Sigmoid colon (tissue), 7 donors: ENCODE data around the gene HSD17B10. TPM values are rescaled to one million over a fixed set of nuclear protein-coding genes. Genes with fewer than 3 reads are reported as not detected.

Experiments used
- DNase-seq: peaks from one replicate; pipeline ENCODE4 v3.0.0-alpha.2; 2019
- H3K27ac ChIP-seq, 4 donors: fragments of 200-600 bp; sonication (generic); one replicate each; pipeline ENCODE4 v1.5.1; 2016 to 2019; ENCODE audit warnings: mild to moderate bottlenecking in 1 of 4
- H3K27me3 ChIP-seq, 3 donors: fragments of 200-600 bp; sonication (generic); one replicate each; pipeline ENCODE4 v1.5.1; 2019; ENCODE audit warnings: mild to moderate bottlenecking in 1 of 3
- H3K36me3 ChIP-seq, 4 donors: fragments of 200-600 bp; sonication (generic); one replicate each; pipeline ENCODE4 v1.5.1; 2016 to 2019
- H3K4me1 ChIP-seq, 4 donors: fragments of 200-600 bp; sonication (generic); one replicate each; pipeline ENCODE4 v1.5.1; 2017 to 2019
- H3K4me3 ChIP-seq, 4 donors: fragments of 200-600 bp; sonication (generic); one replicate each; pipeline ENCODE4 v1.5.1; 2017 to 2019; ENCODE audit warnings: mild to moderate bottlenecking in 2 of 4, moderate library complexity in 1 of 4
- H3K9me3 ChIP-seq, 4 donors: fragments of 200-600 bp in 3 of 4; sonication (generic) in 3 of 4; one replicate each; pipeline versions ENCODE4 v1.5.1 to v1.6.1; 2013 to 2019
- CTCF ChIP-seq, 4 experiments: fragments of 450-650 bp in 3 of 4; fragments of 200-600 bp in 1 of 4; IDR thresholded peaks; one replicate each; pipeline ENCODE4 v1.5.1; 2016 to 2019; ENCODE audit warnings: antibody characterized with exemption in 4 of 4, mild to moderate bottlenecking in 3 of 4, moderate library complexity in 2 of 4
- EP300 ChIP-seq, 4 donors: sonication (generic); formaldehyde crosslinking; IDR thresholded peaks; one replicate each; pipeline ENCODE4 v1.6.1; 2017; ENCODE audit warnings: antibody characterized with exemption in 4 of 4
- POLR2A ChIP-seq, 2 donors: fragments of 450-650 bp; IDR thresholded peaks; one replicate each; pipeline ENCODE4 v1.6.1; 2016; ENCODE audit warnings: antibody characterized with exemption in 2 of 2, mild to moderate bottlenecking in 2 of 2, moderate library complexity in 2 of 2
- POLR2AphosphoS5 ChIP-seq, 4 donors: sonication (generic); formaldehyde crosslinking; IDR thresholded peaks; one replicate each; pipeline ENCODE4 v1.6.1; 2017; ENCODE audit warnings: antibody characterized with exemption in 4 of 4
- WGBS, 2 donors: extraction: QIAGEN DNeasy Blood & Tissue Kit; methylation state at CpG; one replicate each; pipeline ENCODE4 v1.1.7; 2013; 5-methylcytosine and 5-hydroxymethylcytosine counted together
- intact Hi-C: fragments of 100-400 bp; cut with DNase I; formaldehyde crosslinking; loops from one replicate; pipeline ENCODE4 v1.15.1; 2023
- polyA plus RNA-seq, 3 donors: library from polyadenylated mRNA; stranded (reverse); fragments of 200-250 nt; gene quantifications; one replicate each; pipeline ENCODE4 v1.2.3, GENCODE V29; 2013
- small RNA-seq, 3 donors: library from RNA; depleted of rRNA; stranded (forward); fragments of <200 nt; gene quantifications; one replicate each; pipeline ENCODE3, GENCODE V24; 2016
- total RNA-seq, 4 donors: library from RNA; depleted of rRNA; stranded (reverse); fragments of >200 nt; gene quantifications; one replicate each; pipeline ENCODE4 v1.1.0, GENCODE V29; 2016
- donor health status: healthy with polysubstance abuse.
- donor health status: Bipolar disorder and iron deficiency.
- donor health status: healthy.

HSD17B10 gene
- total and polyA plus RNA-seq, 7 donors: 44.6 to 102 (median 67.4) TPM

- 94 to 97% methylated on average over 2 of the region's 2 CpGs for WGBS, 2 donors
- peaks cover 0 to 32% (median 3%) of the 10 kb centered on the region in 4 donors for H3K36me3 ChIP-seq
These were observed 38.4 kb downstream of the HSD17B10 start for GRCh38 chrX:53395605-53396298.

GRCh38 chrX:53383376-53384076 lies 50.6 kb downstream of the HSD17B10 start:
- WGBS, 2 donors: 96 to 97% methylated on average over 4 of the region's 4 CpGs

More at GRCh38 chrX:53395605-53396298, 38.4 kb downstream of the HSD17B10 start:
- no peak for TF ChIP-seq CTCF (IDR thresholded peaks at IDR 0.05)
- no peak for TF ChIP-seq POLR2AphosphoS5 (IDR thresholded peaks at IDR 0.05)
- no peak for TF ChIP-seq EP300 (IDR thresholded peaks at IDR 0.05)
- TF ChIP-seq POLR2A (IDR thresholded peaks at IDR 0.05): no peak
- Histone ChIP-seq H3K4me1 (no peaks in the 10 kb centered on the region), H3K27me3 (no peaks in the 10 kb centered on the region), H3K4me3 (no peak overlapping the region), H3K9me3 (no peaks in the 10 kb centered on the region), H3K27ac (no peak overlapping the region)
- no peak for DNase-seq
- intact Hi-C loops: no loop called here

More at GRCh38 chrX:53383376-53384076, 50.6 kb downstream of the HSD17B10 start:
- peaks cover 14 to 56% (median 27%) of the 10 kb centered on the region in 4 donors for H3K36me3 ChIP-seq
- intact Hi-C loops: no loop called here
- no peak overlapping the region for H3K27ac ChIP-seq
- no peak overlapping the region for H3K4me3 ChIP-seq
- no peaks in the 10 kb centered on the region for H3K27me3 ChIP-seq
- no peaks in the 10 kb centered on the region for H3K4me1 ChIP-seq
- TF ChIP-seq EP300 (IDR thresholded peaks at IDR 0.05) (no peak), POLR2A (IDR thresholded peaks at IDR 0.05) (no peak), POLR2AphosphoS5 (IDR thresholded peaks at IDR 0.05) (no peak), CTCF (IDR thresholded peaks at IDR 0.05) (no peak)
- H3K9me3 ChIP-seq: no peaks in the 10 kb centered on the region
- no peak for DNase-seq

Small RNAs within 50 kb of the gene (small RNA-seq; reads per million reads assigned to genes)
- 0 reads per million in 3 donors for gene MIR6857
- 0 reads per million in 3 donors for gene VTRNA3-1P

Other genes starting within 250 kb of the HSD17B10 start
- gene KDM5C, start 209.2 kb downstream of the HSD17B10 start, total RNA-seq: 10 to 100 TPM; 42.1 to 73.4 (median 69.2) TPM
- 10 to 100 TPM; 15.6 to 38.7 (median 16.2) TPM for gene KDM5C, start 209.2 kb downstream of the HSD17B10 start, polyA plus RNA-seq
- 10 to 100 TPM; 13.6 to 21.4 (median 17.8) TPM for gene IQSEC2, start 152.8 kb downstream of the HSD17B10 start, total RNA-seq
- gene IQSEC2, start 152.8 kb downstream of the HSD17B10 start, polyA plus RNA-seq: 10 to 100 TPM; 18.6 to 27.5 (median 19.9) TPM
- gene SMC1A, start 11.7 kb downstream of the HSD17B10 start, total RNA-seq: 10 to 100 TPM; 27.8 to 45.7 (median 35.5) TPM
- gene SMC1A, start 11.7 kb downstream of the HSD17B10 start, polyA plus RNA-seq: 10 to 100 TPM in 1 of 3 donors, 1 to 10 TPM in 2; 4.2 to 19.9 (median 7.9) TPM
- gene RIBC1, start 11.5 kb downstream of the HSD17B10 start, total RNA-seq: under 1 TPM in 3 of 4 donors, not detected in 1; 0.36 to 0.82 (median 0.54) TPM
- under 1 TPM; 0.60 to 0.92 (median 0.73) TPM for gene RIBC1, start 11.5 kb downstream of the HSD17B10 start, polyA plus RNA-seq